Activated gamma-delta T cell treated with anti-CD3 and anti-CD28 coated beads, Interleukin-2, amount 50 U/mL, for 16 hours (primary cell): ENCODE results near the gene DIP2B.
"Not testable (repeated sequence)": the region's sequence is repeated elsewhere in the genome, so short reads cannot be mapped to it uniquely, and the experiment has no call there.

ENCODE experiments used
- DNase-seq: peaks from one replicate; pipeline ENCODE4 v3.0.0-alpha.2; 2020; ENCODE audit warnings: low read depth

The DIP2B gene

GRCh38 chr12:50733706-50734105, 228.9 kb downstream of the DIP2B start:
- no peak for DNase-seq

- no peak for DNase-seq
These were observed 229.9 kb downstream of the DIP2B start for GRCh38 chr12:50734409-50735263.

- no peak for DNase-seq
These were observed 234.8 kb downstream of the DIP2B start for GRCh38 chr12:50739611-50740010.

GRCh38 chr12:50740307-50740706, 235.5 kb downstream of the DIP2B start:
- DNase-seq = no peak

- DNase-seq = no peak
These were observed 238.0 kb downstream of the DIP2B start for GRCh38 chr12:50742776-50743175.

GRCh38 chr12:50745861-50746260, 241.1 kb downstream of the DIP2B start:
- DNase-seq = no peak

- no peak for DNase-seq
These were observed 241.6 kb downstream of the DIP2B start for GRCh38 chr12:50746431-50746830.

GRCh38 chr12:50747817-50748216, 243.0 kb downstream of the DIP2B start:
- DNase-seq = no peak

- no peak for DNase-seq
These were observed 244.7 kb downstream of the DIP2B start for GRCh38 chr12:50749459-50749882.

- DNase-seq = no peak
These were observed 245.6 kb downstream of the DIP2B start for GRCh38 chr12:50750366-50750765.

- DNase-seq = no peak
These were observed 247.3 kb downstream of the DIP2B start for GRCh38 chr12:50751948-50752721.

- no peak for DNase-seq
These were observed 248.5 kb downstream of the DIP2B start for GRCh38 chr12:50753232-50753769.

- DNase-seq = peak; percentile 78
These were observed 259.0 kb downstream of the DIP2B start, which contains the start of gene ATF1 for GRCh38 chr12:50763639-50764285. Gene ATF1, plus strand, starts transcription at chr12:50764101. Its CDS starts 16,045 bp downstream, at chr12:50780146.

- DNase-seq = peak; percentile 75
These were observed 259.7 kb downstream of the DIP2B start for GRCh38 chr12:50764286-50765094.

GRCh38 chr12:50765095-50765911, 260.5 kb downstream of the DIP2B start:
- DNase-seq = peak; percentile 16

- DNase-seq = no peak
These were observed 263.6 kb downstream of the DIP2B start for GRCh38 chr12:50768391-50768790.

GRCh38 chr12:50768813-50769212, 264.0 kb downstream of the DIP2B start:
- not testable (repeated sequence) for DNase-seq

GRCh38 chr12:50771409-50771808, 266.6 kb downstream of the DIP2B start:
- DNase-seq = no peak

- no peak for DNase-seq
These were observed 267.7 kb downstream of the DIP2B start for GRCh38 chr12:50772470-50772869.

GRCh38 chr12:50772877-50773276, 268.1 kb downstream of the DIP2B start:
- DNase-seq = no peak
